HG03432 (cell line): Measurements from ENCODE around the gene JUN.

Experiments
- ATAC-seq: cut with Tn5 transposase; IDR thresholded peaks from one replicate; pipeline ENCODE4 v1.9.1; 2021; ENCODE audit warnings: mild to moderate bottlenecking, moderate library complexity; ENCODE audit not compliant: unreplicated experiment

Gene JUN

DNA sequence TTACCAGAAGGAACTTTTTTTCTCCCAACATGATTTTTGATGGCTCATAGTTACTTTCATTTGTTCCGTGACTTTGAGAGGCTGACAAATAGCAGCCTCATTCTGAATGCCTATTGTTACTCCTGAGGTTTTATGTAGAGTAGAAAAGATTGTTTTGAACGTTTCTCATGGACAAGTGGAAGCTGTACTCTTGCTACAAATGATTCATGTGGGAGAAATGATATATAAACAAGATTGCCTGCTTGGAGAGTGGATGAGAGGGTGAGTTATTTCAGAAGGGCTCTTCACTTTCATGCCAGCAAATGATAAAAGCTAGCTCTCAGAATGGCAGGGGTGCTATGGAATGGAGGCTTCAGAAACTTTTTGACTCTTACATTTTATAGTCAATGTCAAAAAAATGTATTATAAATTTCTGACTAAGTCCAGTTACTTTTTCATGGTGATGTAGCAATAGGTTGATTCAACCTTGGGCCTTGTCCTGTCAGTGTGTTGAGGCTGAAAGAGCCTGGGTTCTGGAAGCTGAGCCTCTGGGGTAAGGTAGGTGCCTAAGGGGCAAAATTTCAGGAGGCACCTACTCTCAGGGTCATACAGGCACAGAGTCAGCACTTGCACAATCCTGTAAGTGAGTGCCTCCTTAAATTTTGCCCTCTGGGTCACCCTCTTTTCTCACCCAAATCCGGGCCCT, 19.4 kb downstream of the JUN start:
- ATAC-seq: no peak

DNA sequence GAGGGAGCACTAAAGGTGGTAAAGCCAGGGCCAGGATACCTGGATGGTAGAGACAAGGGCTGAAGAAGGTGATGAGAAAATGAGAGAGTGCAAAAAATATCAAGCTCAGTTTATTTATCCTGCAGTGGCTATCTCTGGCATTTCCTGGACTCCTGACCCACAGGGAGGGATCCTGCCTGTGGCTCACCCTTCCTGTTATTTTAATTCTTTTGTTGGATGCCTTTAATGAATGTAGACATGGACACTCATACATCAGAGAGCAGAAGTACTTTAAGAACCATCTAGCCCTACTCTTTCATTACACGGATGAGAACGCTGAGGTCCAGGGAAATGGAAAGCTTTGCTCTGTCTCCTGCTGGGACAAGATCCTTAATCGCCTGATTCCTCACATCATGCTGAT, 20.6 kb downstream of the JUN start:
- ATAC-seq: no peak

DNA sequence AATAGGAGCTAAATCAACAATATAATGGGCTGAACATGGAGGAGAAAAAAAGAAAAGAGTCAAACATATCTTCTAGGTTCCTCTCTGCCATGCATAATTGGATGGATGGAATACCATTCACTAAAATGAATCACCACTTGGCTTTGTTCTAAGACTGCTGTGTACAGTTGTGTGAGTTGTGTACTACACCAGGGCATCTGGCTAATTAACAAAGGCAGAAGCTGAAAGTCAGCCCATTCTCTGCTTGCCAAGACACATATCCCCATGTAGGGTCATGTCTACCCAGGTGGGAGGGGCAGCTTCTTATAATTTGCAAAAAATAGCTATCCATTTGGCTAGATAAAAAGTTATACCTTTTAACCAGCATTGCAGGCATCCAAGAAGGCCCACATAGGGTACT, 21.0 kb downstream of the JUN start:
- no peak for ATAC-seq

DNA sequence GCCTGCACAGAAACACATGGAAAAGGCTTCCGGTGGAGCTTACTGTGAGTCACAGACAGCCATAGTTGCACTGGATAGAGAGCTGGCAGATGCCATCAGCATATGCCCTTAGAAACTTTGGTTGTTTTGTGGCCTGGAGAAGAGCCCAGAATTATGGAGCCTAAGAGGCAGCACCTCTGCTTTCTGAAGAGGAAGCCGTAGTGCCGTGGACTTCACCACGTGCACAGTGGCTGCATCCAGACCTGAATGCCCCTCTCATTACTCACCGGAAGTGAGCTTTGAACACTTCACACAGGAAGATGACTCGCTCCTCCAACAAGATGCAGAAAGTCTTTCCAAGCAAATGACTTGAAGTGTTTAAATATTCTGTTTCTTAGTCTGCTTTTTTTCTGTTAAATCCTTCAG, 28.4 kb downstream of the JUN start:
- ATAC-seq: no peak

DNA sequence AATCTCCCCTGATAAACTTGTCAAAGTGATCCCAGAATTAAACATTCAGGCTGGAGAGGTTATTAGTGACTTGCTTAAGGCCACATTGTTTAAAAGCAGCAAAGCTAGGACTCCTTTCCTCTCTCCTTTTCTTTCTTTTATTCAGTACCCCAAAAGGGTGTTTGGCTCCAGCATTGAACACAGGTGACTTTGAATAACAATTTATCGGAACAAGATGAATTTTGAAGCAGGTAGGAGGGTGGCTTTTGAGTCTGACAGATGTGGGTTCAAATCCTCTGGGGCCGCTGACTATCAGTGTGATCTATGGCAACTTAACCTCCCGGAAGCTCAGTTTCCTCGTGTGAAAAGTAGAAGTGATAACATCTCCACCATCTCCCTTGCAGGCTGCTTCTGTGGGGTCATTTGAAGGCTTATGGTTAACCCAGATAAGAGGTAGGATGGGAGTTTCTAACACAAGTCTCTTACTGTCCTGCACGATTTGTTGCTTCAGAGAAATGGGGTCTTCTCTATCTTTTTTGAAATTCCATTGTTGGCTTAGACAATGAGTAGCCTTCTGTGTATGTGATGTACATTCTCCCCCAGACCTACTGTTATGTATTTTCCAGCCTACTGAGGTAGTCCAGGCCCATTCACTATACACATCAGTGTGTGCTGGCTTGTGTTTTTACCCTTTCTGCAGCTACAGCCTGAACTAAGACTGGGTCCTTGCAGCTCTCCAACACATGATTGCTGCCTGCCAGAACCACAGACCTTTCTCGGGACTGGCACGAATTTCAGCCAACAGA, 29.0 kb downstream of the JUN start:
- no peak for ATAC-seq

DNA sequence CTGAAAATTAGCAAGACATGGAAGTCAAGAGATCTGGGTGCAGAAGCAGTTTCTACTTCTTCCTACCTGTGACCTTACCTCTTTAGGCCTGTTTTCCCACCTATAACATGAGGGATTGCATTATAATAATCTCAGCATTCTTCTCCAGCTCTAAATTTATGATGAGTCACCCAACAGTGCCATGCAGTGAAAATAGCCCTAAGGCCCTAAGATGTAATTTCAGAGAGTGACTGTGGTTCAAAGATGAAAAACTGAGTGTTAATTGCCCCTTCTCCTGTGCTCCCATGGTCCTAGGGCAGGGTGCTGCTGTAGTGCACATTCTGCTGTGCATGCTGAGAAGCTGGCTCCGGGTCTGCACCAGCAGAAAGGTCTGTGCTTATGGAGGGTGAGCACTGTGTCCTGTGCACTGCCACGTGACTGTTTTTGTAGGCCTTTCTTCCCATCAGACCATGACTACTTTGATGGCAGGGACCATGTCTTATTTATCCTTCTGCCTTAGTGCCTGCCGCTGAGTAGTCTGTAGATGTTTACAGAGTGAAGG, 29.7 kb downstream of the JUN start:
- no peak for ATAC-seq

DNA sequence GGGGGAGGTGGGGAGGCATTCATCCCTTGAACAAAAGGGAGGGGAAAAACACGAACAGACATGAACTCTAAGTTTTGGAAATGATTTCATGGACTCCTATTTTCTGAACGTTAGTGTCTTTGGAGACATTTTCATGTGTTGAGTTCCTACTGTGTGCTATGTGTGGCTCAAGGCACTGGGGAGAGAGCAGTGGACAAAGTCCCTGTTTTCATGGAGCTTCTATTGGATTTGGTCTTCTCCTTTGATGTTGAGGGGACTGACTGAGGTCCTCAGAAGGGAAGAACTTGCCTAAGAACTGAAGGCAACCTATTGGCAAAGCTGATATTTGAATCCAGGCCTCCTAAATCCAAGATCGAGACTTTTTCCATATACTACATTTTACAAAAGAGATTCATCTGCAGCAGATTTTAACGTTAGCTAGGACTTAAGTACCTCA, 30.4 kb downstream of the JUN start:
- ATAC-seq: no peak

DNA sequence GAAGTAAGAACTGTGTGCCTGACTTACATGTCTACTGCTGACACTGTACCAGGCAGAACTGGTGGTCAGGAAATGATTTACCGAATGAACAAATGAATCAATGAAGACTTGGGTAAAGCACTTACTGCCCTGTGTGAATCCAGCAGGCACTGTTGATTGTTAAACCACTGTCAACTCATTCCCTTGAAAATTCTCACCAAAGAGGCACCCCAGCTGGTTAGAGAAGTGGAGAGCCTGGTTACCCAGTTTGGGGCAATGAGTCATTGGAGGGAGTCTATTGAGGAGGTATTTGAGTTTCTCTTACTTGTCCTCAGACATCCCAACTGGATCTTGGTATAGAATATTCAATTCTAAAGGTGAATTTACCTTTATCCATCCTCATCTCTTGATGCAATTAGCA, 34.2 kb downstream of the JUN start:
- ATAC-seq: no peak

DNA sequence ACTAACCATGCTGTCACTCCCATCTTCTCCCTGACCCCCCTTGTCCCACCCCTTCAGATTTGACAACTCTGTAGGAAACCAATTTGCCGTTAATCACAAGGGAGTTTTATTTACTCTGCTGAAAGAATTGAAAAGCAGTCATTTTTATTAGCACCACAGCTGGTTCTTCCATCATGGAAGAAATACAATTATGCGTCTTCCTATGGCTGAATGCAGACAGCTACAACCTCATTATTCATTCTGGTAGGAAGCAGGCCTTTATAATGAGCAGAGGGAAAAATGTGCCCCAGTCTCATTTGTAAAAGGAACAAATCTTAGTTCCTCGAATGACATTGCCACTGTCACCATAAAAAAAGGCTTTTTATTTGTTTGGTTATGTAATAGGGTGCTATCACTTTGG, 35.2 kb downstream of the JUN start:
- ATAC-seq: no peak

DNA sequence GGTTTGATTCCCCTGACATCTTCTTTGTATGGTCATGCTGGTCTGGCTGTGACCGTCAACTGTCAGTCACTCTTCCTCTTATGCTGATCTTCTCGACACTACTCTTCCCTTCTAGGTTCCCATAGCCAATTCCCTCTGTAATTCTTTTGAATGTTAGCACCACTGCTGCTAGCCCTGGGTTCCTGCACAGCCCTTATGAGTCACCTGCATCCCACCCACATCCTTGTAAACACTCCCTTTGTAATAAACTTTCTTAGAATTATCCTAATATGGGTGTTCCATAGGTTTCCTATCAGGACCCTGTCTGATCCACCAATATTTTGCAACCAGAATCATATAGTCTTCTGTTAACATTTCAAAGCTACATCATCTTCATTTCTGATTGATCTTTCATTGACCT, 37.1 kb downstream of the JUN start:
- no peak for ATAC-seq

DNA sequence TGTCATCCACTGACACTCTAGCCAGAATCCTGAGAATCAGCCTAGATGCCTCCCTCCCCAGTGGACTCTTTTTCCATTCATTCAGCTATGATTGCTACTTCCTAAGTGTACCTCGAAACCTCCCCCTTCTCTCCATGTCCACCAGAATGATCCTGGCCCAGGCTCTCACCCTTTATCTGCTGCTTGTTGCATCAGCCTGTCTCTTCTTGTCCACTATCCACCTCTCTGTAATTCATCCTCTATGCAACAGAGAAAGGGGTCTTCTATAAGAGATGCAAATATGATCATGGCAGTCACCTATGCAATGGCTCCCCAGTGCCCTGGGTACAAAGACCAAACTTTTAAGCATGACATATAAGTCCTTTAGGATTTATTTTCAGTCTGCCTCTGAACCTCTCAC, 37.7 kb downstream of the JUN start:
- ATAC-seq: no peak

DNA sequence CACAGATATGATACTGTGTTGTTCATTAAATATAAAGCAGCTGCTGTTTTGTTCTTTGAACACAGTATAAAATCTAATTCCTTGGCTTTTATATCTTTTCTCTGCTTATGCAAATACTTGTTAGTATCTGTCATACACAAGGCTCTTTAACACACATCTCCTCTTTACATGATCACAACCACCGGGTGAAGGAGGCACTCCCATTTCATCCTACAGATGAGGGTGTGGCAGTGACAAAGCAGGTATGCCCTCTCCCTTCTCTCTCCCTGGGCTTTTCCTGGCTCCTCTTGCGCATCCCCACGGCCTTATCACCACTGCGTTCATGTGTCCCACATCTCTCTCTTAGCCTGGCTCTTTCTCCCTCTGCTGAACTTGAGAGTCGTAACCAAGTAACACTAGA, 38.2 kb downstream of the JUN start:
- no peak for ATAC-seq

DNA sequence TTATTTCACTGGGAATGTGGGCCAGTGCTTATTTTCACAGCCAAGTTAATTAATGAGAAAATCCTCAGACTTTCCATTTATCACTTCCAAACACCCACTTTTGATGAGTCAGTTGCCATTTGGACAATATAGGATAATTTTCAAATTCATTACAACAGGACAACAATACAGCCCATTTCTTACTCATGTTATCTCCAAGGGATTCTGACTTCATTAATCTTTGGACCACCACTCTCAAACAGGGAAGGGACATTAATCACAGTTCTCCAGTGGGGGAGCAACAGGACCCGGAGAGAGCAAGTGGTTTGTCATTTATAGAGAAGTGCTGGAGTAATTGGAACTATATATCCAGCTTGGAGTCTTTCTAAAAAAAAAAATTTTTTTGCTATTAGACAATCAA, 38.7 kb downstream of the JUN start:
- no peak for ATAC-seq

DNA sequence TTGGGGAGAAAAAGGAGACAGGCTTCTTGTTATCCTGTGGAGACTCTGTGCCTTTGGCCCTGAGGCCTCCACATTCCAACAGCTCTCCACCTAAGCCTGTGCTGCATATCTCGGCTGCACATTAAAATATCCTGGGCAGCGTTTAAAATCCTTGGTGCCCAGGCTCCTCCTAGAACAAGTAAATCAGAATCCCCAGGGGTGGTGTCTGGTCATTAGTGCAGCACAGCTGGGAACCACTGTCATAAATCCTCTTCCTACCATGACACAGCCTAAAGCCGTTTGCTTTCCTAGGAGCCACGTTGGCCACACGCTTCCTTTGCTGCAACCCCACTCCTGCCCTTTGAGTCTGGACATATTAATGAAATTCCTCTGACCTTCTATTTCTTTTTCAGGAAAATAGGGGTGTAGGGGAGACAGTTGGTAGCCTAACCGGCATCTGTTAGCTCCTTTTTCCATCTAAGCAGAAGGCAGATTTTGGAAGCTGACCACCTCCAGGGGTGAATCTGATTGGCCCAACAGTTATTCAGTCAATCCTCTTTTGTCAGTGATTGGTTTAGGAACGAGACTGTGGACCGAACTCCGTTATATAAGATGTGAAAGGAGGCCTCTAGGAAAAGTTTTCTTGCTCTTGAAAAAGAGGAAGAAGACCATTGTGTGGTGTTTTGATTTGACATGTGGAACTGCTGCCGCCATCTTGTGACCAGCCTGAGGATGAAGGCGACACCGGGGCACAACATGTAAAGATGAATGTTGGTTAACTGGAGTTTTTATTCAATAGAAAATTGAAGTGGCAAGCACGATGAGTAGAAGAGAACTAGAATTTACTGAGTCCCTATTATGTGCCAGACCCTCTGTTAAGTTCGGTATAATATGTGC, 41.9 kb downstream of the JUN start:
- ATAC-seq: no peak

DNA sequence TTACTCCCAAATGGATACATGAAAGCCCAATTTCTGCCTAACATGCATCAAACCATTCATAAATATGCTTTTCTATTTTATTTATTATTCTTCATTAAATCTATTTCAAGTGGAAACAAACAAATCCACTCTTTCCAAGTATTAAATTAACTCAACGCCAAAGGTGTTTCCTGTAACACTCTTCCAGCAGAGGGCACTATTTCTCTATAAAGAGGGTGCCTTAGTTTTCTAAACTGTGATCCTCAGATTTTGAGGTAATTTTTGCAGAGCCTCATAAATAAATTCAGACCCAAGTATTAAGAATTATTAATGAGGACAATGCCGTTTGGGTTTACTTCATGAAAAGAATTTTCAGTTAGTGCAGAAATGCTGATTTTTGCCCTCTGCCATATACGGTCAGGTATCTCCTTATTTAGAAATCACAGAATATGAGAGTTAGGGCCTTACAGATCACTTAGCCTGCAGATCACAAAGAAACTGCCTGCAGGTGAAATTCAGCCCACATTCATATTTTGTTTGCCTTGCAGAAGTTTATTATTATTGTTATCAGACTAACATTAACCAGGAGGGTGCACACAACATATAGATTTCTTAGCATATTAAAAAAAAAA, 43.9 kb downstream of the JUN start:
- ATAC-seq: no peak

DNA sequence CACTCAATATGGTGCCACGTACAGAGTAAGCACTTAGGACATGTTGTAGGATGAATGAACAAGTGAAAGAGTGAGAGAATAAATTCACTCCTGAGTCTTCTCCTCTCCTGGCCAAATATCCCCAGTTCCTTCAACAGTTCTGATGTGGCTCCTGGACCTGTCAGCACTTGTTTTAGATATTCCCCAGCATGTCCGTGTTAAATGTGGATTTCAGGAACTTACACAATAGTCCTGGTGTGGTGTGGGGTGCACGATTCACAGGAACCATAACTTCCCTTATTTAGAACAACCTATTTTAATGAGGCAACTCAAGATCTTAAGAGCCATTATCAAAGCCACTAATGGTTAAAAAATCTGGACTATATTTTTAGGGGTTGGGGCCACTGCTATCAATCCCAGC, 45.0 kb downstream of the JUN start:
- no peak for ATAC-seq

DNA sequence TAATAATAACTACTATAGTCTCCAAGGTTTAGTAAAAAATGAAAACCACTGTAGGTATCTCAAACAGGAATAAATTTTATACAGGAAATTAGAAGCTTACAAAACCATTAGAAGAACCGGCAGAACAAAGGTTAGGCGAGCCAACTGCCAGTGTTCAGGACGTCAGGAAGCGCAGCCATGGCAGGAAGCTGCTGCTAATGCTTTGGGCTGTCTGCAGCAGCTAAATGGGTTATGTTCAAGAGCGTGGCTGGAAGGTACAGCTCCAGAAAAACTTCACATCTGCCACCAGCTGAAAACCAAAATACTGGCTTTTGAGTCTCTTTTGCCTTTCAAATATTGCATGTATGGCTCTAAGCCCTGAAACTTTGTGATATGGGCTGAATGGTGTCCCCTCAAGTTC, 48.3 kb downstream of the JUN start:
- no peak for ATAC-seq

DNA sequence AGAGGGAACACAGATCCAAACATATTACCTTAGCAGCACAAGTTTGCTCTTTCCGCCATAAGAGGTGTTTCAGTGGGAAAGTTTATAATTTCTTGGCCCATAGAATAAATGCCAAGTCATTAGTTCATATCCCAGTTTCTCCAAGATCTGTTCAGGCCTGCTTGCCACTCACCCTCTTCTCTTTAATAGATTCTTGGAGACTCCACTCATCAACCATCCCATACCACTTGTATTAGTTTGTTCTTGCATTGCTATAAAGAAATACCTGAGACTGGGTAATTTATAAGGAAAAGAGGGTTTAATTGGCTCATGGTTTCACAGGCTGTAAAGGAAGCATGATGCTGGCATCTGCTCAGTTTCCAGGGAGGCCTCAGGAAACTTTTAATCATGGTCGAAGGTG, 49.2 kb downstream of the JUN start:
- ATAC-seq: no peak

DNA sequence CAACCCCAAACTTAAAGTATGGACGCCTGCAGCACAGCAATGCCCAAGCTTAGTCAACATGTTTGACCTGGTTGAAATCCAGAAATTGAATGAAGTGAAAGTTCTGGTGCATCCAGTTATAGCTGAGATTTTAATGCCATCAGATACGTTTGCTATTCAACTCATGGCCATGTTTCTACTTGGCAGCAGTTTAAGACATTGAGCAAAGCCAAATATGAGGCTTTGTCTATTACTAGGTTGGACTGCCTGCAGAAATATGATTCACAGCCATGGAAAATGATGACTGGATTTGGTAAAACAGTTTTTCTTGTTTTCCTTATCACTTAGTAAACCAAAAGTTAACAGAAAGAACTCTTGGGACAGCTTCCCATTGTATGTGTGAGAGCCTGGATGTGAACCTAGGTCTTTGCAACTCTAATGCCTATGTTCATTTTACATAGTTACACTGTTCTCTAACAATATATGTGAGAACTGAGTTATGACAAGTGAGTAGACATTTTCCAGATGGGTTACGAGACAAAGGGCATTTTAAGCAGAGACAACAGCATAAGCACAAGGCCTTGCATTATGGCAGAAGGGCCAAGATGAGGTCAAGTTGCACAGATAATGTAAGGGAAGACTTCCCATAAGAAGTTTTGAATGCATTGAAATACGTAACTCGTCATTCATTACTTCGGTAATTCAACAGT, 51.6 kb downstream of the JUN start:
- no peak for ATAC-seq
